ENCODE measurements around the gene IRF4. TPM values are rescaled to one million over a fixed set of nuclear protein-coding genes. Genes with fewer than 3 reads are reported as not detected.

Gene IRF4
- 0.23 to 0.64 TPM (median 0.35 TPM) in 5 replicates for total RNA-seq (2022; extraction: Qiagen RNA extraction)

DNA sequence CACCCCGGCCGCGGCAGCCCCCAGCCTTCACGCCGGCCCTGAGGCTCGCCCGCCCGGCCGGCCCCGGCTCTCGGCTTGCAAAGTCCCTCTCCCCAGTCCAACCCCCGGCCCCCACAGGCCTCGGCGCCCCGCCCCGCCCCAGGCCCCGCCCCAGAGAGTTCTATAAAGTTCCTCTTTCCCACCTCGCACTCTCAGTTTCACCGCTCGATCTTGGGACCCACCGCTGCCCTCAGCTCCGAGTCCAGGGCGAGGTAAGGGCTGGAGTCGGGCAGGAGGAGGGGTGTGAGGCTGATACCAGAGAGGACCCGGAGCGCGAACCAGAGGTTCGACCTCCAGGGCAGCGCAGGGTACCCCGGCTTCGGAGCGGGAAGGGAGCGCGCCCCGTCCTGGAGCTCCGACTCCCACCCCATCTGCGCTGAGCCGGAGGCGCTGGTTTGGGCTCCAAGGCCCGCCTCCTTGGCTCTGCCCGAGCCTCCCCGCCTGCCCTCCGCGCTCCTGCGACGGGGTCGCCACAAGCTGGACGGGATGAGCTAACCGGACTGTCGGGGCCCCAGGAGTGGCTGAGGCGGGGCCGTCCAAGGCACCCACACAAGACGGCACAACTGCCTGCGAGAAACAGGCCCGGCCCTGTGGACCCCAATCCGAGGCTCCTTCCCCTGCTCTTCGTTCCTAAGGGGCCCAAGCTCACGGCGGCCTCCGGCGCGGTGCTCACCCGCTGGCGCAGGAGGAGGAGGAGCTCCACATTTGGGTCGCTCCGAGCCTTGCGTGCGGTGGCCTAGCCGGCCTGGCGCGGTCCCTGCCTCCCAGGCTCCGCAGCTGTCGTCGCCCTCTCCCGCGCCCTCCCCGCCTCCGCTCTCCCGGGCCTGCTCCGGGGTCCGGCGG is at the start of gene IRF4:
Gene IRF4, plus strand, starts transcription at position 194 of the 882 bp plus-strand sequence. CDS start 1,401 bp downstream, outside the sequence.

Other genes starting within 250 kb of the IRF4 start
- gene DUSP22, start 99.3 kb upstream of the IRF4 start, total RNA-seq (2022; extraction: Qiagen RNA extraction), result 12.0 to 14.8 TPM (median 13.3 TPM) in 5 replicates

All from A549 treated with dexamethasone at 1 μM for 4 hours (cell line).